Kidney epithelial cell (primary cell): ENCODE measurements around the gene AARS2. TPM values are rescaled to one million over a fixed set of nuclear protein-coding genes. Genes with fewer than 3 reads are reported as not detected.

Experiments
- DNase-seq: peaks from one replicate; pipeline ENCODE4 v3.0.0-alpha.2; 2010; ENCODE audit warnings: low read depth
- H3K27me3 ChIP-seq: 2 replicates; pipeline ENCODE4 v1.6.0; 2011; ENCODE audit warnings: low read length; ENCODE audit not compliant: control insufficient read depth, insufficient read depth
- H3K36me3 ChIP-seq: 2 replicates; pipeline ENCODE4 v1.5.1; 2011; ENCODE audit warnings: low read length; ENCODE audit not compliant: control insufficient read depth, insufficient read depth
- H3K4me3 ChIP-seq: 2 replicates; pipeline ENCODE4 v1.5.1; 2011; ENCODE audit warnings: low read depth, mild to moderate bottlenecking, control low read depth, low read length
- total RNA-seq: library from RNA; depleted of rRNA; stranded (reverse); fragments of >200 nt; gene quantifications from 2 replicates; pipeline ENCODE4 v1.2.3, GENCODE V29; 2015
- TF ChIP-seq, protein P1 (sequence below): IDR thresholded peaks from 2 replicates; pipeline ENCODE4 v1.5.1; 2011; ENCODE audit warnings: mild to moderate bottlenecking, moderate library complexity, low read length, control low read depth, inconsistent platforms; ENCODE audit not compliant: insufficient read depth, poor library complexity, severe bottlenecking

The AARS2 gene
- total RNA-seq, 1 donor from 2014 or later, result 11.9 TPM

DNA sequence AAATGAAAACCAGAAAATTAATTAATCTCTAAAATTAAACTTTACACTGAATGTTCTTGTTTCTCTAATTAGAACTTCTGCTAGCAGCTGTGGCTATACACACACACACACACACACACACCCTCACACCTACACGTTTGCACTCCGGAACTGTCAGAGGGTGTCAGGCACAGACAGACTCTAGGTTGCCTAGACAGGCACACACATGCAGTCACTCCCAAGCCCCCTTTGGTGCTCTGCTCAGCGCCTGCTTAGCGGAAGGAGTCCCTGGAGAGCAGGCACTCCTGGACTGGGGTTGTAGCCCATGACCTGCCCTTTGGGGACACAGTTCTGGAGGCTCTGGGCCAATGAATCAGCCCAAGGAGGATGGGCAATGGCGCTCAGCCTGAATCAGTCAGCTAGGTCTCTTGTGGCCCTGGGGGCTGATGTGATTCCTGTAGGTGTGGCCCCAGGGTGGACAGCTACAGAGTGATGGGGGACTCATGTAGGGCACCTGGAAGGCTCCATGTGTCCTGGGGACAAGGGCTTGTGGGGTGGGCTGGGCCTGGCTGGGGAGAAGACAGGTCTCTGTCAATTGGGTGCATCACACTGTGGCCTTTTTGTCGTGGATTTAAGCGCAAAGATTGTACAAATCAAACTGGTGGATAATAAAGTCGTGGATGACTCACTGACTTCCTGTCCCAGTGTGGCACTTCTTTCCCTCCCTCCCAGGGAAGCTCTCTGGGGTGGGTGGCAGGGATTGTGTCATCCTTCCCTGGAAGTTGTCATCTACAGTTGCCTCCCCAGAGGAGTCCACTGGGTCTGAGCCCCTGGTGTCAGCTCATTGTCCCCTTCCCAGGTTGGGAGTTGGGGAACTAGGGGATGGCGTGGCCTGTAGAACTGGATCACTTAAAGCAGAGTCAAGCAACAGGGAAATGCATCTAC is 34.1 kb downstream of the AARS2 start:
- TF ChIP-seq, protein P1, sequence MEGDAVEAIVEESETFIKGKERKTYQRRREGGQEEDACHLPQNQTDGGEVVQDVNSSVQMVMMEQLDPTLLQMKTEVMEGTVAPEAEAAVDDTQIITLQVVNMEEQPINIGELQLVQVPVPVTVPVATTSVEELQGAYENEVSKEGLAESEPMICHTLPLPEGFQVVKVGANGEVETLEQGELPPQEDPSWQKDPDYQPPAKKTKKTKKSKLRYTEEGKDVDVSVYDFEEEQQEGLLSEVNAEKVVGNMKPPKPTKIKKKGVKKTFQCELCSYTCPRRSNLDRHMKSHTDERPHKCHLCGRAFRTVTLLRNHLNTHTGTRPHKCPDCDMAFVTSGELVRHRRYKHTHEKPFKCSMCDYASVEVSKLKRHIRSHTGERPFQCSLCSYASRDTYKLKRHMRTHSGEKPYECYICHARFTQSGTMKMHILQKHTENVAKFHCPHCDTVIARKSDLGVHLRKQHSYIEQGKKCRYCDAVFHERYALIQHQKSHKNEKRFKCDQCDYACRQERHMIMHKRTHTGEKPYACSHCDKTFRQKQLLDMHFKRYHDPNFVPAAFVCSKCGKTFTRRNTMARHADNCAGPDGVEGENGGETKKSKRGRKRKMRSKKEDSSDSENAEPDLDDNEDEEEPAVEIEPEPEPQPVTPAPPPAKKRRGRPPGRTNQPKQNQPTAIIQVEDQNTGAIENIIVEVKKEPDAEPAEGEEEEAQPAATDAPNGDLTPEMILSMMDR, result no peak
- H3K36me3 ChIP-seq, result no peaks in the 10 kb centered on the region
- DNase-seq, result no peak
- H3K4me3 ChIP-seq, result no peak overlapping the region
- peaks cover 50% of the 10 kb centered on the region for H3K27me3 ChIP-seq

DNA sequence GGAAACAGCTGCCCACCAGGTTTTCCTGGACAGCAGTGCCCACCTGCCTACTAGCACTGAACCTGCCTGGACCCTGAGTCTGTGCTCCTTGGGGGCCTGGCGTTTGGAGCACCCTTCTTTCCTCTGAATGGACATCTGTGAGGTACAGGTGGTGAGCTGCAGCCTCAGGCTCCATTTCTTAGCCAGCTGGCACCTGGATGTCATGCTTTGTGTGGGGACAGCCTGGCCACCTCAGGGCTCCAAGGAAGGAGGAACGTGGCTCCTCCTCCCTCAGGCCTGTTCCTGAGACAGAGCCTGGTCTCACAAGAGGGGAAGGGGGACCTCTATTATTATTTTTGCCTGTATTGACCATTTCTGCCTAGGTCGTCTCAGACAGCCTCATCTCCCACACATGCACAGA is 34.8 kb downstream of the AARS2 start:
- DNase-seq, result no peak
- Histone ChIP-seq H3K4me3 (no peak overlapping the region), H3K36me3 (no peaks in the 10 kb centered on the region), H3K27me3 (peaks cover 49% of the 10 kb centered on the region)
- TF ChIP-seq, protein P1, result no peak

DNA sequence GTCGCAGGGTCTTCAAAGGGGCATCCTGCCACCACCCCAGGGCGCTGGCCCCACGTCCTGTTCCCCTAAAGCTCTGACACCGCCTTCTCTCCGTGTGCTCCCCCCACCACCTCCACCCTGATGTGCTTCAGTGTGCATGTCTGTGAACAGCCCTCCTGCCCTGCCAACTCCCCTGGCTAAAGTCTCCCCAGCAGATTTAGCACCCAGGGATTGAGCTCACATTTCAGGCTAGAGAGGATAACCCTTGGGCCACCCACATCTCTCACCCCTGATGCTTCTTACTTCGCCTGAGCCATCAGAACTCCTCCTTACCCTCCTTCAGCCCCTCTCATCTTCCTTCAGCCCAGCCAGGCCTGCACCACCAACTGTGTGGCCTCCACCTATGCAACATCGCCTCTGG is 35.4 kb downstream of the AARS2 start:
- TF ChIP-seq, protein P1, result no peak
- peaks cover 55% of the 10 kb centered on the region for H3K27me3 ChIP-seq
- no peaks in the 10 kb centered on the region for H3K36me3 ChIP-seq
- H3K4me3 ChIP-seq, result no peak overlapping the region
- DNase-seq, result no peak

DNA sequence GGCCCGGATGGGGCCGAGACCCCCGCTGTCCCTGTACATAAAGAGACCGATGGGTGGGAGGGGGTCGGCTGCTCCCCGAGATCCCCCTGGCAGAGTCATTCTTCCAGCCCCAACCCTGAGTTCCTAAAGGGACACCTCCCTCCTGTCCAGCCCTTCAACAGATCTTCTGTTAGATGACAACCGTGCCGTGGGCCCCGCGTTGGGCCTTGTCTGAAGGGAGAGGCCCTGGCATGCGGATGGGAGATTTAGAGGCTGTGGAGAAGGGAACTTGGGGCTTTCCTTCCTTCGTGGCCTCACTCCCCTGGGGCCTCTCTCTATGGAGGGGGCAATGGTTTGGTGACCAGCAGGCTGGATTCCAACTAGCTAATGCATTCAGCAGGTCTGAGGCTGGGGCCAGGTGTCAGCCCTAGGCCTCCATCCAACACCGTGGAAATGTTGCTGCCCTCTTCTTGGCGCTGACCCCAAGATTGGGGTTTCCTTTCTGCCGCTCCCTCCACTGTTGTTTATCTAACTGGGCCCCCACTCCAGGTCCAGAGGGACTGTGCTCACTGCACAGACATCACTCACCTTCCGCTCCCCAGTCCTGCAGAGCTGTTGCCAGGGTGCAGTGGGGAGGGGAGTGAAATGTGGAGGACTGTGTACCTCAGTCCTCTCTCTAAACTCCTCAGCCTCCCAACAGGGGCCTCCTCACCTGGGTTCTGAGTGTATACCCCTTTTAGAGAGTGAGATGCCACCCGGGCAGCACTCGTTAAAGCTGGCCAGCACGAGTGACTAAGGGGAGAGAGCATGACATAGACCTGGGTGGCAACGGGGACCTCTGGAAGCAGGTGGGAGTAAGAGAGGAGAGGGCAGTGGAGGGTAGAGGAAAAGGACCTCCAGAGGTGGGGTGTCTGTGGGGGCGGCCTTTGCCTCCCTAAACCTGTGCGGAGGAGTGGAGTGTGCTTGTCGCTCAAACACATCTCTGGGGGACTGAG is 36.2 kb downstream of the AARS2 start:
- Histone ChIP-seq H3K27me3 (peaks cover 57% of the 10 kb centered on the region), H3K36me3 (no peaks in the 10 kb centered on the region), H3K4me3 (no peak overlapping the region)
- TF ChIP-seq, protein P1, result no peak
- DNase-seq, result no peak

DNA sequence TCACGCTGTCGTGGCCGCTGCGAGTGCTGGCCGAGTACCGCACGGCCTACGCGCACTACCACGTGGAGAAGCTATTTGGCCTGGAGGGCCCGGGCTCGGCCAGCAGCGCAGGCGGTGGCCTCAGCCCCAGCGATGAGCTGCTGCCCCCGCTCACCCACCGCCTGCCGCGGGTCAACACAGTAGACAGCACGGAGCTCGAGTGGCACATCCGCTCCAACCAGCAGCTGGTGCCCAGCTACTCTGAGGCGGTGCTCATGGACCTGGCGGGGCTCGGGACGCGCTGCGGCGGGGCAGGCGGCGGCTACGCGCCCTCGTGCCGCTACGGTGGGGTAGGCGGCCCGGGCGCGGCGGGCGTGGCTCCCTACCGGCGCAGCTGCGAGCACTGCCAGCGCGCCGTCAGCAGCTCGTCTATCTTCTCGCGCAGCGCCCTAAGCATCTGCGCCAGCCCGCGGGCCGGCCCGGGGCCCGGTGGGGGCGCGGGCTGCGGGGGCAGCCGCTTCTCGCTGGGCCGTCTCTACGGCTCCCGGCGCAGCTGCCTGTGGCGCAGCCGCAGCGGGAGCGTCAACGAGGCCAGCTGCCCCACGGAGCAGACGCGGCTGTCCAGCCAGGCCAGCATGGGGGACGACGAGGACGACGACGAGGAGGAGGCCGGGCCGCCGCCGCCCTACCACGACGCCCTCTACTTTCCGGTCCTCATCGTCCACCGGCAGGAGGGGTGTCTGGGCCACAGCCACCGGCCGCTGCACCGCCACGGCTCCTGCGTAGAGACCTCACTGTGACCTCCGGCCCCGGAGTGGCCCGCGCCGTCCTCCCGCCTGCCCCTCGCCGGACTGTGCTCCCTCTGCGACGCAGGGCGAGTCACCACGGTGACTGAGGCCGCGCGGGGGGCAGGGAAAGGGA is 37.1 kb downstream of the AARS2 start:
- DNase-seq, result no peak
- Histone ChIP-seq H3K27me3 (peaks cover 66% of the 10 kb centered on the region), H3K4me3 (no peak overlapping the region), H3K36me3 (no peaks in the 10 kb centered on the region)
- TF ChIP-seq, protein P1, result no peak
